GM03348 (cell line): ENCODE results near the gene STEAP3.
A peak's percentile ranks its signal among the peaks of the same experiment; 100 is the strongest.

Experiments
- DNase-seq: peaks from one replicate; pipeline ENCODE4 v3.0.0; 2012; ENCODE audit warnings: low spot score

Gene STEAP3

DNA sequence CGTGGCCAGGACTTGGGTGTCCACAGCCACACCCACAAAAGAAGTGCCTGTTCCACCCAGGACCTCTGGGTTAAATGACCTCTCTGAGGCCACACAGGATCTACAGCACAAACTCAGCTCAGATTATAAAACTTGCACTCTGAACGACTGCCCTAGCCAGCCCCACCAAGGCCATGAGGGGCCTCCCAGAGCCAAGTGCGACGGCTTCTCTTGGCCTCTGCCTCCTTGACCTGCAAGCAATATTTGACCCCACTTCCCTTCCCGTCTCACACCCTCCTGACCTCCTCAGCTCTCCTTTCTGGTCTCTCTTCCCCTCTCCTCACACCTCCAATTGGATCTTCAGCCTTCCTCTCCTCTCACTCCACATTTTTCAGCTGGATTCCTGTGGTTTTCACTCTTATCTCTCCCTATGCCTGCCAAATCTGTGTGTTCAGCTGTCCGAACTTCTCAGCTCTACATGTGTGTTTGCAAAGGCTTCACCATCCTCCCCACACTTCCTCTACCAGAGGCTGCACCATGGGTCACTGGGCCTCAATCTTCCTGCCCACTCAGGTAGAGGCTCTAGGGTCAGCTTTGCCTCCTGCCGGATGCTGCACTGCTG, 25.3 kb upstream of the STEAP3 start:
- DNase-seq: peak; percentile 50

DNA sequence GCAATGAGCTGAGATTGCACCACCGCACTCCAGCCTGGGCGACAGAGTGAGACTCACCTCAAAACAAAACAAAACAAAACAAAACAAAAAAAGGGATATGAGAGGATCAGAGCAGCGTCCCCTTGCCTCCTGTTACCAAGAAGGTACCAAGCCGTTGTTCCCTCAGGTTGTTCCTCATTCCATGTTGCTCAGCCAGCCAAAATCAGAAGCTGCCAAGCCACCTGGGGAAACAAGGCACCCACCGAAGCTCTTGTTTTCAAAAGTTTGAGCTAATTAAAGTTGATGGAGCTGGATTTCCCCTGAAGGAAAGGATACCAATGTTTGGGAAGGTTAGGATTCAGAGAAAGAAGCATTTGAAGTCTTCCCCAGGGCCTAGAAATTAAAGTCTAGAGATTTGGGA, 21.8 kb upstream of the STEAP3 start:
- DNase-seq: no peak

GRCh38 chr2:119202610-119203310, 20.9 kb upstream of the STEAP3 start:
- DNase-seq: no peak

- no peak for DNase-seq
Measured at GRCh38 chr2:119204525-119204924, 19.1 kb upstream of the STEAP3 start.

- no peak for DNase-seq
Measured at GRCh38 chr2:119205001-119205706, 18.5 kb upstream of the STEAP3 start.

- DNase-seq: no peak
Measured at GRCh38 chr2:119206201-119206600, 17.4 kb upstream of the STEAP3 start.

DNA sequence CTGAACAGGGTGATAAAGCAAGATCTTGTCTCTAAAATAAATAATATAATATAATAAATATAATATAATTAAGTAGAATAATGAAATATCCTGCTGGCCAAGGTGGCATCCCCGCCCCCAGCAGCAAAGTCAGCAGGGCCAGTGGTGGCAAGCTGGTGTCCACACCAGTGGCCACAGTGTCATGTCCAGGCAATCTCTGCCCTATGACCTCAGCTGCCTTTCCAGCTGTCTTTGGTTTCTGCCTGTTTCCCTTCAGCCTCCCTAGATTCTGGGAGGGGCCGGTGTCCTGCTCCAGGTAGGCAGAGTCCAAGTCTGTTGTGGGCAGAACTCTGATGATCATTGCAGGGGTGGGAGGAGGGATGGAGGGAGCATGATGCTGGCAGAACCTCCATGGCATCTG, 16.2 kb upstream of the STEAP3 start:
- DNase-seq: no peak

GRCh38 chr2:119208791-119209203, 14.8 kb upstream of the STEAP3 start:
- DNase-seq: no peak

GRCh38 chr2:119212139-119212800, 11.4 kb upstream of the STEAP3 start:
- no peak for DNase-seq

DNA sequence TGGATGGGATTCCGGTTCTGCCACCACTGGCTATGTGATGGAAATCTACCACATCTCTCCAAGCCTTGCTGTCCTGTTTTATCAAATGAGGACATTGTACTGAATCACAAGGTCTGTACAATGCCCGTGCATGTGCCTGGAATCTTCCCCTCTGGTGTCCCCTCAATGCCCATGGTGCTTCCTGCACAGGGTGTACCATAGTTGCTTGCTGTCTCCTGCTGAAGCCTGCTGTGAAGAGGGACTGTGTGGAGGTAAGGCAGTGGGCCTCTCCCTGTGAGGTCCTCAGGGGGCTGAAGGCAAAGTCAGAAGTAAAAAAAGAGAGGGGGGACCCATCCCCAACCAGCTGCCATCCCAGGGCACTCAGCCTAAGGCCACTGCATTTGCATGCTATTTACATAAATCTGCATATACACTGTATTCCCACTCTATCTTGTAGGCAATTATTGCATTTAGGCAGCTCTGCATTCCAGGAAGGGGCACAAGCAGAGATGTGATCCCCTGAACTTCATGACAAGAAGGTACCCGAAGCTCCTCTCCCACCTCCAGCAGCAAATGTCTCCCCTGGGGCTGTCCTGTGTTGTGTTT, 9.1 kb upstream of the STEAP3 start:
- DNase-seq: no peak

DNA sequence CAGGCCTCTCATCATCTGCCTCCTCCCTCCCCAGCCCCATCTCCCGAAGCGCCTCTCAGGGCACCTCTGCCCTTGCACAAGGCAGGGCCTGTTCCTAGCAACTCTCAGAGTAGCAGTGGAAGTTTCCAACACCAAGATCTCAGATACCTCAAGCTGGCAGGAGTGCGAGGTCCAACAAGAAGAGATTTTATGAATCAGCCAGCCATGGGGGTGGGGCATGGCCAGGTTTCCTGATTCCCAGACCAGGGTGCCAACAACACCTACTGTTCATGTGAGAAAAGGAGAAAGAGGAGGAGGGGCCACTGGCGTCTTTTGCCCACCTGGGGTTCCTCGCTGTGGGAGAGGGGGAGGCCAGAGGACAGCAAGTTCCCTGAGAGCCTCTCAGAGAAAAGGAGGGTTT, 6.6 kb upstream of the STEAP3 start:
- no peak for DNase-seq

GRCh38 chr2:119218478-119219064, 5.1 kb upstream of the STEAP3 start:
- DNase-seq: peak; percentile 73

GRCh38 chr2:119219873-119220272, 3.8 kb upstream of the STEAP3 start:
- DNase-seq: no peak

DNA sequence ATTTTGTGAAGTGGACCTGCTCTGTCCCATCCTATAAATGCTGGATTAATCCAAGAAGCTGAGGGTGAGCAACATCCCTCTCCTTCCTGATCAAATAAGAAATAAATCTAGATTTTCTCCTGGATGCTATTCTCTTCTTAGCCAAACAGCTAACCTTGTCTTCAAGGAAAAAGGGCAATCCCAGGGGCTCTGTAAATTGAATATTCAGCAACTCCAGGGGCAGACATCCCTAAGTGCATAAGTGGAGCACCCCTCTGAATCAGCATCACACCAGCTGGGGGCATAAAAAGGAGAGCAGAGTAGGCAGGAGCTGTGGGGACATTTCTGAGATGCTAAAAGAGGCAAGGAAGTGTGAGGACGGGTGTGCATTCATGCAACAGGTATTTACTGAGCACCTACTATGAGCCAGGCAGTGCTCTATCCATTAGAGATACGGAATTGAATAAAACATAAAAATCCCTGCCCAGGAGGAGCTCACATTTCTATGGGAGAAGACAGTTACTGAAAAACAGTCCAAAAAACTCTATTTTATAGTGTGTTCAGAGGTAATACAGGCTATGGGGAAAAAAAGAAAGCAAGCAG, 2.8 kb upstream of the STEAP3 start:
- no peak for DNase-seq

DNA sequence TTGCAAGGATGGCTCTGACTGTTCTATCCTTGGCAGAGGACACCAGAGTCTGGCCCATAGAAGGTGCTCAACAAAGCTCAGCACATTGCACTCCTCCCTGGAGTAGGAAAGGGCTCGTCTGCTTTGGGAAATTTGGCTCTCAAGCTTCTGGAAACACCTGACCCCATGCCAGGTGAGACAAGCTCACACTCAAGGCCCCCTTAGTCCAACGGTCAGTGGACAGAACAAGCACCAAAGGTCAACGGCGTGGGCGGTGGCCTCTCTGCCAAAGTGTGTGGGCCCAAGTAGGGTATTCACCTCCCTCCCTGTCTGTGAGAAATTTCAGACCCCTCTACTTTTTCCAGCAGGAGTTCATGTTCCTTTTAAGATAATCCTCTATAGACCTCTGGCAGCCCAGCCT, 2.0 kb upstream of the STEAP3 start:
- DNase-seq: no peak

- no peak for DNase-seq
Measured at GRCh38 chr2:119222213-119222612, 1.4 kb upstream of the STEAP3 start.

GRCh38 chr2:119222863-119223520, 642 bp upstream of the STEAP3 start:
- DNase-seq: no peak

- no peak for DNase-seq
Measured at GRCh38 chr2:119224391-119225104, 914 bp downstream of the STEAP3 start.

- no peak for DNase-seq
Measured at GRCh38 chr2:119225105-119225865, 1.7 kb downstream of the STEAP3 start.

DNA sequence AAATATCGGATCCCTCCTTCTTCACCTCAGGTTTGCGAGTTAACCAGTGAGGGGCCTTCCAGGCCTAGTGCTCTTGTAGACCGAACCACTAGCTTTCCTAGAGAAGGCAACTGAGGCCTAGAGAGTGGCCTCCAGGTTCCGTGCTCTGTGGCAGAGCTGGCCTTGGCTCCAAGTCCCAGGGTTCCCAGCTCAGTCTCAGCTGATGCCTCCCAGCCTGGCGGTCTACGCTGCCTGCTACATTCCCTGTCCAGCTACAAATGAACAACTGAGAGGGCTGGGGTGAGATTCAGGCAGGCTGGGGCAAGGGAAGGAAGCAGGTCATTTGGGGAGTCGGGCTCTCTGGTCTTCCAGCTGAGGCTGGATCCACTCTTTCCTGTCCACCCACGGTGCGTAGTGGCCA, 2.3 kb downstream of the STEAP3 start:
- no peak for DNase-seq
